ENCODE measurements around the gene FRAT1. TPM values are rescaled to one million over a fixed set of nuclear protein-coding genes. Genes with fewer than 3 reads are reported as not detected.
A peak's percentile ranks its signal among the peaks of the same experiment; 100 is the strongest.

Gene FRAT1
- total and polyA plus RNA-seq, 2 donors (not counting 1 experiment from before 2014, with no cell fraction given): 5.1 to 25.3 TPM

DNA sequence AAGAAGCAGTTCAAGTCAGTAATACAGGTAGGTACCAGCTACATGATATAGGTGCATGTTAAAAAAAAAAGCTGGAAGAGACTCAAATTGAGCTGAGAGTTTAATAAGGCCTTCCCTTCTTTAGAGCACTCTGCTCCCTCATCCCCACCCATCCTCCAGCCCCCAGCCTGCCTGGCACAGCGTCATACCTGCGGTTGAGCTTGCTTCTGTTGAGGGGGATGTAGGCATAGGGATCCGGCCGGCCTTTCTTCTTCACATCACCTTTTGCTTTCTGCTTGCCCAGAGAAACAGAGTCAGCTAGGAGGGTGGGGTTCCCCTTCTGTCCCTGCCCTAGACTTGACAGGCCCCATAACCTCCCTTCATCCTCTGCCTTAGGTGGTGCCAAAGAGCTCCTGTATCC, 39.3 kb downstream of the FRAT1 start:
- H3K27me3 Mint-ChIP-seq: no peaks in the 10 kb centered on the region
- H3K27me3 ChIP-seq (replicated peaks in 1 of 4; ENCODE audit: control extremely low read depth in 1 of 4, control insufficient read depth in 3 of 4, insufficient read depth in 4 of 4, low read length in 3 of 4): no peaks in the 10 kb centered on the region
- no peak overlapping the region for H3K4me2 ChIP-seq (replicated peaks; ENCODE audit: low read depth, low read length, poor library complexity, severe bottlenecking)
- H3K9me3 ChIP-seq (ENCODE audit: control extremely low read depth in 1 of 3, control insufficient read depth in 2 of 3, insufficient read depth in 1 of 3, low read length in 2 of 3): no peaks in the 10 kb centered on the region
- no peaks in the 10 kb centered on the region for H4K20me1 ChIP-seq (ENCODE audit: control insufficient read depth, insufficient read depth, low read length, poor library complexity, severe bottlenecking)
- H3K4me3 Mint-ChIP-seq: no peak overlapping the region
- peak; percentile 15 for DNase-seq
- no peak overlapping the region for H2AFZ ChIP-seq (ENCODE audit: insufficient read depth, low read depth, low read length, poor library complexity, severe bottlenecking)
- ChIA-PET CTCF (interaction anchor here (1.2 to 6.4 kb wide), 3 partner anchors 11 to 80 kb away, joined by 3 to 55 read pairs (median 4); no protein-coding TSS in a partner anchor), POLR2A (no interaction called here)
- H3K36me3 ChIP-seq (replicated peaks in 1 of 2; ENCODE audit: control extremely low read depth in 1 of 2, control insufficient read depth in 1 of 2, extremely low read depth in 1 of 2, insufficient read depth in 2 of 2, low read length in 1 of 2): peaks cover 0 to 19% of the 10 kb centered on the region in 2 experiments
- H3K4me3 ChIP-seq (ENCODE audit: control extremely low read depth in 1 of 5, extremely low read depth in 1 of 5, insufficient read depth in 1 of 5, low read depth in 2 of 5, low read length in 4 of 5): no peak overlapping the region
- H3K9me3 Mint-ChIP-seq (ENCODE audit: insufficient read depth): no peaks in the 10 kb centered on the region
- no peaks in the 10 kb centered on the region for H3K79me2 ChIP-seq (ENCODE audit: control insufficient read depth, insufficient read depth, low read length)
- intact Hi-C loops (cut with micrococcal nuclease): no loop called here
- TF ChIP-seq, protein P1, sequence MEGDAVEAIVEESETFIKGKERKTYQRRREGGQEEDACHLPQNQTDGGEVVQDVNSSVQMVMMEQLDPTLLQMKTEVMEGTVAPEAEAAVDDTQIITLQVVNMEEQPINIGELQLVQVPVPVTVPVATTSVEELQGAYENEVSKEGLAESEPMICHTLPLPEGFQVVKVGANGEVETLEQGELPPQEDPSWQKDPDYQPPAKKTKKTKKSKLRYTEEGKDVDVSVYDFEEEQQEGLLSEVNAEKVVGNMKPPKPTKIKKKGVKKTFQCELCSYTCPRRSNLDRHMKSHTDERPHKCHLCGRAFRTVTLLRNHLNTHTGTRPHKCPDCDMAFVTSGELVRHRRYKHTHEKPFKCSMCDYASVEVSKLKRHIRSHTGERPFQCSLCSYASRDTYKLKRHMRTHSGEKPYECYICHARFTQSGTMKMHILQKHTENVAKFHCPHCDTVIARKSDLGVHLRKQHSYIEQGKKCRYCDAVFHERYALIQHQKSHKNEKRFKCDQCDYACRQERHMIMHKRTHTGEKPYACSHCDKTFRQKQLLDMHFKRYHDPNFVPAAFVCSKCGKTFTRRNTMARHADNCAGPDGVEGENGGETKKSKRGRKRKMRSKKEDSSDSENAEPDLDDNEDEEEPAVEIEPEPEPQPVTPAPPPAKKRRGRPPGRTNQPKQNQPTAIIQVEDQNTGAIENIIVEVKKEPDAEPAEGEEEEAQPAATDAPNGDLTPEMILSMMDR (IDR thresholded peaks at IDR 0.05): no peak
- no peak for TF ChIP-seq EZH2 (IDR thresholded peaks at IDR 0.05; ENCODE audit: borderline replicate concordance, insufficient read depth, low read depth, low read length, poor library complexity, severe bottlenecking)
- no peak overlapping the region for H3K9ac ChIP-seq (ENCODE audit: low read length)
- H3K4me1 Mint-ChIP-seq: no peaks in the 10 kb centered on the region
- H3K4me1 ChIP-seq (ENCODE audit: control insufficient read depth in 2 of 2, insufficient read depth in 2 of 2, low read length in 2 of 2): peaks cover 0 to 6% of the 10 kb centered on the region in 2 donors
- H3K27ac ChIP-seq (ENCODE audit: low read length in 2 of 2): no peak overlapping the region
- ATAC-seq (ENCODE audit: low read depth): no peak
- WGBS (ENCODE audit: insufficient coverage): no CpG with 5 or more reads among the region's 4 CpGs
- H3K27ac Mint-ChIP-seq: no peak overlapping the region

DNA sequence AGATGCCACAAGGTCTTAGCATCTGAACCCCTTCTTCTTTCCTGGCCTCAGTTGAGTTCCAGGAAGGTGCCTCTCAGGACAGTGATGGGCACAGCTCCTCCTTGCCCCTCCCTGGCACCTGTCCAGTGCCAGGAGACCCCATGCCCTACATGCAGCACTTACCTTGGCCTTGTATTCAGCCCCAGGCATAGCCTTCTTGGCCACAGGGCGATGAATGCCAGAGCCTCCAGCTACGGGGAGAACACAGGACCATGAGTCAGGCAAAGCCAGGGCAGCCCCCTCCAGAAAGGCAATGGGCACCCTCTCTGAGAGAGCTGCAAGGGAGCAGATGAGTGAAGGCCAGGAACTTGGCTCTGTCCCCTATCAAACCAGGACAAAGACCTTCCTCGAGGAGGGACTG, 39.7 kb downstream of the FRAT1 start:
- Histone ChIP-seq H3K27me3 (replicated peaks in 1 of 4; ENCODE audit: control extremely low read depth in 1 of 4, control insufficient read depth in 3 of 4, insufficient read depth in 4 of 4, low read length in 3 of 4) (no peaks in the 10 kb centered on the region), H2AFZ (ENCODE audit: insufficient read depth, low read depth, low read length, poor library complexity, severe bottlenecking) (no peak overlapping the region), H3K27ac (ENCODE audit: low read length in 2 of 2) (no peak overlapping the region), H3K9ac (ENCODE audit: low read length) (no peak overlapping the region), H4K20me1 (ENCODE audit: control insufficient read depth, insufficient read depth, low read length, poor library complexity, severe bottlenecking) (no peaks in the 10 kb centered on the region), H3K79me2 (ENCODE audit: control insufficient read depth, insufficient read depth, low read length) (no peaks in the 10 kb centered on the region), H3K9me3 (ENCODE audit: control extremely low read depth in 1 of 3, control insufficient read depth in 2 of 3, insufficient read depth in 1 of 3, low read length in 2 of 3) (no peaks in the 10 kb centered on the region), H3K4me2 (replicated peaks; ENCODE audit: low read depth, low read length, poor library complexity, severe bottlenecking) (no peak overlapping the region), H3K4me1 (ENCODE audit: control insufficient read depth in 2 of 2, insufficient read depth in 2 of 2, low read length in 2 of 2) (peaks cover 0 to 6% of the 10 kb centered on the region in 2 donors), H3K36me3 (replicated peaks in 1 of 2; ENCODE audit: control extremely low read depth in 1 of 2, control insufficient read depth in 1 of 2, extremely low read depth in 1 of 2, insufficient read depth in 2 of 2, low read length in 1 of 2) (peaks cover 0 to 20% of the 10 kb centered on the region in 2 experiments), H3K4me3 (ENCODE audit: control extremely low read depth in 1 of 5, extremely low read depth in 1 of 5, insufficient read depth in 1 of 5, low read depth in 2 of 5, low read length in 4 of 5) (no peak overlapping the region)
- whole genome bisulfite sequencing (ENCODE audit: insufficient coverage): 85% methylated on average over 3 of the region's 3 CpGs
- no peak for ATAC-seq (ENCODE audit: low read depth)
- Mint-ChIP-seq H3K9me3 (ENCODE audit: insufficient read depth) (no peaks in the 10 kb centered on the region), H3K27ac (no peak overlapping the region), H3K4me1 (no peaks in the 10 kb centered on the region), H3K4me3 (no peak overlapping the region), H3K27me3 (no peaks in the 10 kb centered on the region)
- DNase-seq: peak; percentile 20
- ChIA-PET CTCF (interaction anchor here (1.1 to 6.4 kb wide), 4 partner anchors 11 to 286 kb away, joined by 3 to 55 read pairs (median 4); no protein-coding TSS in a partner anchor), POLR2A (interaction anchor here (0.6 kb wide), 1 partner anchor 89 kb away, joined by 4 read pairs; no protein-coding TSS in a partner anchor)
- TF ChIP-seq EZH2 (IDR thresholded peaks at IDR 0.05; ENCODE audit: borderline replicate concordance, insufficient read depth, low read depth, low read length, poor library complexity, severe bottlenecking): no peak
- TF ChIP-seq, protein P1 (IDR thresholded peaks at IDR 0.05): no peak
- intact Hi-C loops (cut with micrococcal nuclease): no loop called here
